ENCODE data around the gene MT1B. TPM values are rescaled to one million over a fixed set of nuclear protein-coding genes. Genes with fewer than 3 reads are reported as not detected.
A peak's percentile ranks its signal among the peaks of the same experiment; 100 is the strongest.

The MT1B gene
- total and polyA plus RNA-seq, 2 donors from 2014 or later: not detected

DNA sequence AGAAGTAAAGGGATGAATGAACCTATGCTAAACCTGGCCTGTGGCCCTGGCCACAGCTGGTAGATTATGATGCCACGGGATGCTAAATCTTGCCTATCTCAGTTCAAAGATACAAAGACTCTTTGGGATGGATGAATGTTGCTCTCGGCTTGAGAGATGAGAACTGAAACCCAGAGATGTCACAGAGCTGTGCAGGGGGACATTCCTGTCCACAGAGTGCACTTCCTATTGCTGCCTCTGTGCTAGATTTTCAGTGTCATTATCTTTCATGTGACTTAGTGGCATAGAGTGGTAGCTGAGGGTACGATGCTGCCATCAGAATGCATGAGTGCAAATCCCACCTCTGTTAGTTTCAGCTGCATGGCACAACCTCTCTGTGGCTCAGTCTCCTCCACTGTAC lies 21.6 kb upstream of the MT1B start:
- H3K27ac ChIP-seq (ENCODE audit: low read depth in 2 of 2, low read length in 2 of 2): no peak overlapping the region
- no peaks in the 10 kb centered on the region for H3K9me3 ChIP-seq (ENCODE audit: control insufficient read depth in 2 of 3, insufficient read depth in 1 of 3, low read length in 3 of 3)
- TF ChIP-seq, protein P1, sequence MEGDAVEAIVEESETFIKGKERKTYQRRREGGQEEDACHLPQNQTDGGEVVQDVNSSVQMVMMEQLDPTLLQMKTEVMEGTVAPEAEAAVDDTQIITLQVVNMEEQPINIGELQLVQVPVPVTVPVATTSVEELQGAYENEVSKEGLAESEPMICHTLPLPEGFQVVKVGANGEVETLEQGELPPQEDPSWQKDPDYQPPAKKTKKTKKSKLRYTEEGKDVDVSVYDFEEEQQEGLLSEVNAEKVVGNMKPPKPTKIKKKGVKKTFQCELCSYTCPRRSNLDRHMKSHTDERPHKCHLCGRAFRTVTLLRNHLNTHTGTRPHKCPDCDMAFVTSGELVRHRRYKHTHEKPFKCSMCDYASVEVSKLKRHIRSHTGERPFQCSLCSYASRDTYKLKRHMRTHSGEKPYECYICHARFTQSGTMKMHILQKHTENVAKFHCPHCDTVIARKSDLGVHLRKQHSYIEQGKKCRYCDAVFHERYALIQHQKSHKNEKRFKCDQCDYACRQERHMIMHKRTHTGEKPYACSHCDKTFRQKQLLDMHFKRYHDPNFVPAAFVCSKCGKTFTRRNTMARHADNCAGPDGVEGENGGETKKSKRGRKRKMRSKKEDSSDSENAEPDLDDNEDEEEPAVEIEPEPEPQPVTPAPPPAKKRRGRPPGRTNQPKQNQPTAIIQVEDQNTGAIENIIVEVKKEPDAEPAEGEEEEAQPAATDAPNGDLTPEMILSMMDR (IDR thresholded peaks at IDR 0.05; ENCODE audit: borderline replicate concordance, extremely low read depth, insufficient read depth): no peak
- no peak overlapping the region for H3K4me3 ChIP-seq (ENCODE audit: low read length in 3 of 3)
- H3K36me3 ChIP-seq (ENCODE audit: control insufficient read depth in 2 of 3, insufficient read depth in 3 of 3, low read length in 3 of 3): no peaks in the 10 kb centered on the region
- DNase-seq: peak in 1 of 5 donors; percentile 14
- intact Hi-C loops (cut with DNase I): no loop called here
- H3K9ac ChIP-seq (ENCODE audit: low read length in 3 of 3): no peak overlapping the region
- H3K27me3 ChIP-seq (ENCODE audit: control insufficient read depth, insufficient read depth, low read length): peaks cover 30% of the 10 kb centered on the region
- H3K4me1 ChIP-seq (ENCODE audit: control insufficient read depth in 2 of 3, insufficient read depth in 2 of 3, low read depth in 1 of 3, low read length in 3 of 3): peaks cover 0 to 7% (median 0%) of the 10 kb centered on the region in 3 donors
- no peak for FAIRE-seq

- Histone ChIP-seq H3K27me3 (ENCODE audit: control insufficient read depth, insufficient read depth, low read length) (peaks cover 37% of the 10 kb centered on the region), H3K36me3 (ENCODE audit: control insufficient read depth in 2 of 3, insufficient read depth in 3 of 3, low read length in 3 of 3) (no peaks in the 10 kb centered on the region), H3K9ac (ENCODE audit: low read length in 3 of 3) (no peak overlapping the region), H3K4me3 (ENCODE audit: low read length in 3 of 3) (no peak overlapping the region), H3K27ac (ENCODE audit: low read depth in 2 of 2, low read length in 2 of 2) (no peak overlapping the region), H3K4me1 (ENCODE audit: control insufficient read depth in 2 of 3, insufficient read depth in 2 of 3, low read depth in 1 of 3, low read length in 3 of 3) (peaks cover 0 to 8% (median 0%) of the 10 kb centered on the region in 3 donors), H3K9me3 (ENCODE audit: control insufficient read depth in 2 of 3, insufficient read depth in 1 of 3, low read length in 3 of 3) (no peaks in the 10 kb centered on the region)
- FAIRE-seq (no peak), DNase-seq (no peak)
- intact Hi-C loops (cut with DNase I): no loop called here
- TF ChIP-seq, protein P1 (IDR thresholded peaks at IDR 0.05; ENCODE audit: borderline replicate concordance, extremely low read depth, insufficient read depth): no peak
Measured at GRCh38 chr16:56631197-56631596, 20.5 kb upstream of the MT1B start.

GRCh38 chr16:56631832-56632155 lies 19.9 kb upstream of the MT1B start:
- peaks cover 42% of the 10 kb centered on the region for H3K27me3 ChIP-seq (ENCODE audit: control insufficient read depth, insufficient read depth, low read length)
- peak overlapping the region; percentile 20 to 65 (median 43) for H3K4me3 ChIP-seq (ENCODE audit: low read length in 3 of 3)
- peaks cover 0 to 5% (median 0%) of the 10 kb centered on the region in 3 donors for H3K4me1 ChIP-seq (ENCODE audit: control insufficient read depth in 2 of 3, insufficient read depth in 2 of 3, low read depth in 1 of 3, low read length in 3 of 3)
- DNase-seq (no peak), FAIRE-seq (no peak)
- intact Hi-C loops (cut with DNase I): no loop called here
- no peaks in the 10 kb centered on the region for H3K9me3 ChIP-seq (ENCODE audit: control insufficient read depth in 2 of 3, insufficient read depth in 1 of 3, low read length in 3 of 3)
- peak overlapping the region in 1 of 3 donors; percentile 67 for H3K9ac ChIP-seq (ENCODE audit: low read length in 3 of 3)
- H3K36me3 ChIP-seq (ENCODE audit: control insufficient read depth in 2 of 3, insufficient read depth in 3 of 3, low read length in 3 of 3): no peaks in the 10 kb centered on the region
- peak overlapping the region; percentile 11 to 74 for H3K27ac ChIP-seq (ENCODE audit: low read depth in 2 of 2, low read length in 2 of 2)
- TF ChIP-seq, protein P1 (IDR thresholded peaks at IDR 0.05; ENCODE audit: borderline replicate concordance, extremely low read depth, insufficient read depth): no peak

Data from kidney (tissue), 14 donors.